ENCODE results near the gene LHX4.

The LHX4 gene

DNA sequence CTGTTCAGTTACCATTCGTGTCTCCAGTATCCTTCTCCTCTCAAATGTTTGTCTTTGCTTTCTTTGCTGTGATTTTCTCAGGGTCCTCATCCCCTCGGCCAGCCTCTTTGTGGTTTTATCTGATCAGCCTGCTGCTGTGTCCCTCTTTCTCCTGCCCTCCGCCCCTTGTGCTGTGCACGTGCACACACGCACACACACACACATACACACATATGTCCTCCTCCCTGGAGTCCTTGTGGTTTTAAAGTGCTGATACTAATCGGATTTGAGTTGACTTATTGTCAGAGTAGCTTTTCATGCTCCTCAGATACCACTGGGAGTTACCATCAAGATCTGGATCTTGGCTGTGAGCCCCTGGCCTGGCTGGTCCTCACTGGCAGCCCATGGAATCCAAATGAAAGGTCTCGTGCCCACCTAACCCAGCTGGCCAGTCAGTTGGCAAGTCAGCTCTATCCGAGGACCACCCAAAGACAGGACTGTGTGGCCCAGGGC is 41.3 kb upstream of the LHX4 start:
- Histone ChIP-seq H3K14ac (ENCODE audit: low read length in 2 of 2) (no peak overlapping the region), H2BK5ac (ENCODE audit: low read depth, low read length, poor library complexity, severe bottlenecking) (no peak overlapping the region), H3K4me2 (ENCODE audit: low read length, poor library complexity, severe bottlenecking) (no peak overlapping the region), H3K79me1 (replicated peaks; ENCODE audit: low read length, poor library complexity, severe bottlenecking) (peaks cover 14% of the 10 kb centered on the region), H4K91ac (ENCODE audit: low read length) (no peak overlapping the region), H2BK12ac (ENCODE audit: low read length in 2 of 2) (no peak overlapping the region), H2AFZ (ENCODE audit: low read depth, low read length) (no peak overlapping the region), H2AK5ac (ENCODE audit: low read length, severe bottlenecking) (no peak overlapping the region), H3K27me3 (ENCODE audit: control insufficient read depth in 1 of 2, insufficient read depth in 1 of 2, low read length in 2 of 2) (no peaks in the 10 kb centered on the region), H3K36me3 (ENCODE audit: control insufficient read depth in 1 of 2, insufficient read depth in 2 of 2, low read depth in 1 of 2, low read length in 2 of 2) (peaks cover 80 to 84% of the 10 kb centered on the region in 2 experiments), H4K8ac (ENCODE audit: low read length) (no peak overlapping the region), H3K4me1 (ENCODE audit: control insufficient read depth, insufficient read depth, low read depth, low read length) (peaks cover 10% of the 10 kb centered on the region), H3K27ac (ENCODE audit: low read length, poor library complexity, severe bottlenecking) (no peak overlapping the region), H3K23ac (ENCODE audit: low read length in 2 of 2) (no peak overlapping the region), H2BK120ac (ENCODE audit: low read depth, low read length) (no peak overlapping the region), H2BK15ac (ENCODE audit: low read depth, poor library complexity, severe bottlenecking) (no peak overlapping the region), H3K18ac (ENCODE audit: low read depth in 1 of 2, low read length in 2 of 2) (no peak overlapping the region), H3K4me3 (ENCODE audit: insufficient read depth in 1 of 2, low read depth in 1 of 2, low read length in 2 of 2) (no peak overlapping the region), H3K9me3 (ENCODE audit: control insufficient read depth, low read length) (no peaks in the 10 kb centered on the region), H3K9ac (ENCODE audit: low read length) (no peak overlapping the region), H3K4ac (ENCODE audit: low read depth in 1 of 2, low read length in 2 of 2) (no peak overlapping the region)
- no peak for DNase-seq
- WGBS, result 93% methylated on average over 8 of the region's 8 CpGs

DNA sequence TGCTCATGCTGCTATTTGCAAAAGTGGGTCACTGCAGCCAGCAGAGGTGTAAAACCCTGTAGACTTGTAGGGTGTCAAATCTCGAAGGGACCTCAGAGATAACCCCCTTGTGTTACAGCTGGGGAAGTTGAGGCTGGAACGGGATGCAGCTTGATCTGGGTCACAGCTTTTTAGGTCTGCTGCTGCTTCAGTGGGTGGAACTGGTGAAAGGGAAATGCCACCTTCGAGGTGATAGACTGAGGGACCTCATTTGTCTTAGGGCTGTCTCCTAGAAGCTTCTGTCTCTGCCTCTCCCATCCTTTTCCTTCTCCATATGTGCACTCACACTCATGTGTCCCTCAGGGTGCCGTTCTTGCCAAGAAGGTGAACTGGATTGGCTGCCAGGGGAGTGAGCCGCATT is 40.0 kb upstream of the LHX4 start:
- no peaks in the 10 kb centered on the region for H3K27me3 ChIP-seq (ENCODE audit: control insufficient read depth in 1 of 2, insufficient read depth in 1 of 2, low read length in 2 of 2)
- H3K4me3 ChIP-seq (ENCODE audit: insufficient read depth in 1 of 2, low read depth in 1 of 2, low read length in 2 of 2), result no peak overlapping the region
- H2BK15ac ChIP-seq (ENCODE audit: low read depth, poor library complexity, severe bottlenecking), result no peak overlapping the region
- no peak overlapping the region for H3K4me2 ChIP-seq (ENCODE audit: low read length, poor library complexity, severe bottlenecking)
- H3K18ac ChIP-seq (ENCODE audit: low read depth in 1 of 2, low read length in 2 of 2), result no peak overlapping the region
- H3K27ac ChIP-seq (ENCODE audit: low read length, poor library complexity, severe bottlenecking), result no peak overlapping the region
- H2BK120ac ChIP-seq (ENCODE audit: low read depth, low read length), result no peak overlapping the region
- DNase-seq, result no peak
- no peak overlapping the region for H2BK5ac ChIP-seq (ENCODE audit: low read depth, low read length, poor library complexity, severe bottlenecking)
- no peak overlapping the region for H3K14ac ChIP-seq (ENCODE audit: low read length in 2 of 2)
- no peaks in the 10 kb centered on the region for H3K9me3 ChIP-seq (ENCODE audit: control insufficient read depth, low read length)
- no peak overlapping the region for H2AFZ ChIP-seq (ENCODE audit: low read depth, low read length)
- H4K8ac ChIP-seq (ENCODE audit: low read length), result no peak overlapping the region
- 96% methylated on average over 5 of the region's 5 CpGs for WGBS
- H3K79me1 ChIP-seq (replicated peaks; ENCODE audit: low read length, poor library complexity, severe bottlenecking), result peaks cover 12% of the 10 kb centered on the region
- H4K91ac ChIP-seq (ENCODE audit: low read length), result no peak overlapping the region
- H3K23ac ChIP-seq (ENCODE audit: low read length in 2 of 2), result no peak overlapping the region
- H3K4me1 ChIP-seq (ENCODE audit: control insufficient read depth, insufficient read depth, low read depth, low read length), result peaks cover 10% of the 10 kb centered on the region
- peaks cover 76 to 84% of the 10 kb centered on the region in 2 experiments for H3K36me3 ChIP-seq (ENCODE audit: control insufficient read depth in 1 of 2, insufficient read depth in 2 of 2, low read depth in 1 of 2, low read length in 2 of 2)
- H2BK12ac ChIP-seq (ENCODE audit: low read length in 2 of 2), result no peak overlapping the region
- H3K9ac ChIP-seq (ENCODE audit: low read length), result no peak overlapping the region
- H3K4ac ChIP-seq (ENCODE audit: low read depth in 1 of 2, low read length in 2 of 2), result no peak overlapping the region
- no peak overlapping the region for H2AK5ac ChIP-seq (ENCODE audit: low read length, severe bottlenecking)

DNA sequence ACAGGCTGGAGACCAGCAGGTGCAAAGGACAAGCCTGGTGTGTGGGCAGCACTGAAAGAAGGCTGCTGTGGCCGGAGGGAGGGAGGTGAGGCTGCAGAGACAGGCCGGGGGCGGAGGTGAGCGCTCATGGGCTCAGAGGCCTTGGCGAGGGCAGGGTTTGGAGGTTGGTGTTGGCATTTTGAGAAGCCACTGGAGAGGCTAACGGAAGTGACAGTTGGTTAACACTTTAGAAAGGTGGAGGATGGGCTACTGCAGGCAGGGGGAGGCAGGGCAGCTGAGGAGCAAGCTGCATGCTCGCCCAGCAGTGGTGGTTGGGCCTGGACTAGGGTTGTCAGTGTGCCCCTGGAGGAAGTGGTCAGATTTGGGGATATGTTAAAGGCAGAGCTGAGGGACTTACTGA is 37.9 kb upstream of the LHX4 start:
- Histone ChIP-seq H2AK5ac (ENCODE audit: low read length, severe bottlenecking) (no peak overlapping the region), H4K8ac (ENCODE audit: low read length) (no peak overlapping the region), H3K23ac (ENCODE audit: low read length in 2 of 2) (no peak overlapping the region), H2BK12ac (ENCODE audit: low read length in 2 of 2) (no peak overlapping the region), H2AFZ (ENCODE audit: low read depth, low read length) (no peak overlapping the region), H3K36me3 (ENCODE audit: control insufficient read depth in 1 of 2, insufficient read depth in 2 of 2, low read depth in 1 of 2, low read length in 2 of 2) (peaks cover 75 to 82% of the 10 kb centered on the region in 2 experiments), H3K4ac (ENCODE audit: low read depth in 1 of 2, low read length in 2 of 2) (no peak overlapping the region), H3K14ac (ENCODE audit: low read length in 2 of 2) (no peak overlapping the region), H3K4me1 (ENCODE audit: control insufficient read depth, insufficient read depth, low read depth, low read length) (peaks cover 4% of the 10 kb centered on the region), H3K27ac (ENCODE audit: low read length, poor library complexity, severe bottlenecking) (no peak overlapping the region), H3K79me1 (replicated peaks; ENCODE audit: low read length, poor library complexity, severe bottlenecking) (peaks cover 12% of the 10 kb centered on the region), H3K9me3 (ENCODE audit: control insufficient read depth, low read length) (no peaks in the 10 kb centered on the region), H3K18ac (ENCODE audit: low read depth in 1 of 2, low read length in 2 of 2) (no peak overlapping the region), H3K27me3 (ENCODE audit: control insufficient read depth in 1 of 2, insufficient read depth in 1 of 2, low read length in 2 of 2) (no peaks in the 10 kb centered on the region), H3K9ac (ENCODE audit: low read length) (no peak overlapping the region), H2BK5ac (ENCODE audit: low read depth, low read length, poor library complexity, severe bottlenecking) (no peak overlapping the region), H2BK15ac (ENCODE audit: low read depth, poor library complexity, severe bottlenecking) (no peak overlapping the region), H2BK120ac (ENCODE audit: low read depth, low read length) (no peak overlapping the region), H3K4me2 (ENCODE audit: low read length, poor library complexity, severe bottlenecking) (no peak overlapping the region), H3K4me3 (ENCODE audit: insufficient read depth in 1 of 2, low read depth in 1 of 2, low read length in 2 of 2) (no peak overlapping the region), H4K91ac (ENCODE audit: low read length) (no peak overlapping the region)
- 95% methylated on average over 7 of the region's 7 CpGs for WGBS
- no peak for DNase-seq

DNA sequence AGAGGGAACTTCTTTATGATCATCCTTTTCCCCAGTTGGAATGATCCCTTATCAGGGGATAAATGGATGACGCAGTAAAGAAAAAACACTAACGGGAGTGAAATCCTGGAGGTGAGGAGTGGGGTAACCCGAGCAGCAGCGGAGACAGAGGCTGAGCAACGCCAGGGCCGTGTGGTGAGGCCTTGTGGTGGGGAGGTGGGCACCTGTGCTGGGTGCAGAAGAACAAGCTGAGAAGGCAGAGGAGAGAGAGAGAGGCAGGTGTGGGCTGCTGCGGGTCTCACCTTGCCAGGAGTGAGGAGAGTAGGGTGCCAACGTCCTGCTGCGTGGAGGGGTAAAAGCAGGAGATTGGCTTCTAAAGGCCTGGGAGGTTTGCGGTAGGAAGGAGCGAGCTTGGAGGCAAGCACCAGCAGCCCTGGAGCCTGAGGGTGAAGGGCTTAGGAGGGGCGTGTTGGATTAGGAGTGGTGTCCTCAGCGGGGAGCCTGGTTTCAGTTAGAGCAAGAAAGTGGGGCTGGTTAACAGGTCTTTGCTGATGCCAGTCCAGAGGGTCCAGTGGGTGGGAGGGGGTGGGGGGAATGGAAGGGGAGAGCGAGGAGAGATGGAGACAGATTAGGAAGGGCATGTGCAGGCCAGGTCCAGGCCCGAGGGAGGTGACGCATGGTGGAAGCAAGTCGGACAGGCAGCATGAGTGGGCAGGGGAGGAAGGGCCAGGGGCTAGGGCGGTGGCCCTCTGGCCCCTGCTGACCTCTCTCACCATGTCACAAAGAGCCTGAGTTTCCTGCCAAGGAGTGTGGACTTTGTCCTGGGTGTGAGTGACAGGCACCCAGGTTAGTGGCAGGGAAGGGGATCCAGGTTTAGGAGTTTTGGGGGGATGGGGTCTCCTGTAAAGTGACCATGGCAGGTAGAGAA is 36.7 kb upstream of the LHX4 start:
- no peak overlapping the region for H4K91ac ChIP-seq (ENCODE audit: low read length)
- no peak overlapping the region for H3K14ac ChIP-seq (ENCODE audit: low read length in 2 of 2)
- H2BK120ac ChIP-seq (ENCODE audit: low read depth, low read length), result no peak overlapping the region
- H3K36me3 ChIP-seq (ENCODE audit: control insufficient read depth in 1 of 2, insufficient read depth in 2 of 2, low read depth in 1 of 2, low read length in 2 of 2), result peaks cover 82 to 86% of the 10 kb centered on the region in 2 experiments
- H3K27ac ChIP-seq (ENCODE audit: low read length, poor library complexity, severe bottlenecking), result no peak overlapping the region
- no peak overlapping the region for H2AFZ ChIP-seq (ENCODE audit: low read depth, low read length)
- no peak overlapping the region for H2BK5ac ChIP-seq (ENCODE audit: low read depth, low read length, poor library complexity, severe bottlenecking)
- no peaks in the 10 kb centered on the region for H3K27me3 ChIP-seq (ENCODE audit: control insufficient read depth in 1 of 2, insufficient read depth in 1 of 2, low read length in 2 of 2)
- H3K18ac ChIP-seq (ENCODE audit: low read depth in 1 of 2, low read length in 2 of 2), result no peak overlapping the region
- no peak overlapping the region for H4K8ac ChIP-seq (ENCODE audit: low read length)
- H3K23ac ChIP-seq (ENCODE audit: low read length in 2 of 2), result no peak overlapping the region
- WGBS, result 96% methylated on average over 17 of the region's 18 CpGs
- H3K9ac ChIP-seq (ENCODE audit: low read length), result no peak overlapping the region
- H3K4me3 ChIP-seq (ENCODE audit: insufficient read depth in 1 of 2, low read depth in 1 of 2, low read length in 2 of 2), result no peak overlapping the region
- H3K4ac ChIP-seq (ENCODE audit: low read depth in 1 of 2, low read length in 2 of 2), result no peak overlapping the region
- H2BK12ac ChIP-seq (ENCODE audit: low read length in 2 of 2), result no peak overlapping the region
- H3K4me1 ChIP-seq (ENCODE audit: control insufficient read depth, insufficient read depth, low read depth, low read length), result no peaks in the 10 kb centered on the region
- no peaks in the 10 kb centered on the region for H3K9me3 ChIP-seq (ENCODE audit: control insufficient read depth, low read length)
- no peak overlapping the region for H2BK15ac ChIP-seq (ENCODE audit: low read depth, poor library complexity, severe bottlenecking)
- H2AK5ac ChIP-seq (ENCODE audit: low read length, severe bottlenecking), result no peak overlapping the region
- H3K79me1 ChIP-seq (replicated peaks; ENCODE audit: low read length, poor library complexity, severe bottlenecking), result peaks cover 12% of the 10 kb centered on the region
- no peak for DNase-seq
- H3K4me2 ChIP-seq (ENCODE audit: low read length, poor library complexity, severe bottlenecking), result no peak overlapping the region
